Gastroesophageal sphincter (tissue), 4 donors: ENCODE measurements around the gene RPLP2. TPM values are rescaled to one million over a fixed set of nuclear protein-coding genes. Genes with fewer than 3 reads are reported as not detected.

ENCODE experiments used
- ATAC-seq: fragments of 150-250 bp; one replicate; pipeline ENCODE4 v1.9.1; 2016; ENCODE audit warnings: mild to moderate bottlenecking, moderate library complexity
- H3K27ac ChIP-seq, 4 donors: fragments of 200-600 bp; sonication (generic) in 3 of 4; 1 replicate in 3 of 4; 2 replicates in 1 of 4; pipeline ENCODE4 v1.5.1; 2016 to 2019
- H3K27me3 ChIP-seq: fragments of 200-600 bp; sonication (generic); one replicate; pipeline ENCODE4 v1.5.1; 2019
- H3K36me3 ChIP-seq, 2 donors: fragments of 200-600 bp; sonication (generic); one replicate each; pipeline ENCODE4 v1.5.1; 2019; ENCODE audit warnings: control low read depth in 1 of 2
- H3K4me1 ChIP-seq, 3 donors: fragments of 200-600 bp; sonication (generic); 1 replicate in 2 of 3; 2 replicates in 1 of 3; pipeline ENCODE4 v1.5.1; 2016 to 2019; ENCODE audit warnings: control low read depth in 2 of 3
- H3K4me3 ChIP-seq, 2 donors: fragments of 200-600 bp; sonication (generic); one replicate each; pipeline ENCODE4 v1.5.1; 2019; ENCODE audit warnings: mild to moderate bottlenecking in 1 of 2, moderate library complexity in 1 of 2
- H3K9me3 ChIP-seq, 3 donors: fragments of 200-600 bp; sonication (generic); one replicate each; pipeline ENCODE4 v1.5.1; 2017 to 2019; ENCODE audit warnings: control low read depth in 2 of 3
- CTCF ChIP-seq, 4 experiments: fragments of 200-600 bp in 2 of 4; fragments of 450-650 bp in 2 of 4; sonication (generic) in 1 of 4; IDR thresholded peaks; one replicate each; pipeline ENCODE4 v1.5.1; 2017 to 2019; ENCODE audit warnings: antibody characterized with exemption in 4 of 4, mild to moderate bottlenecking in 2 of 4, moderate library complexity in 2 of 4
- EP300 ChIP-seq: sonication (generic); formaldehyde crosslinking; IDR thresholded peaks from one replicate; pipeline ENCODE4 v1.6.1; 2017; ENCODE audit warnings: antibody characterized with exemption, mild to moderate bottlenecking
- POLR2A ChIP-seq, 2 donors: fragments of 450-650 bp; IDR thresholded peaks; one replicate each; pipeline ENCODE4 v1.6.1; 2017; ENCODE audit warnings: antibody characterized with exemption in 2 of 2, mild to moderate bottlenecking in 2 of 2, moderate library complexity in 1 of 2
- POLR2AphosphoS5 ChIP-seq: sonication (generic); formaldehyde crosslinking; IDR thresholded peaks from one replicate; pipeline ENCODE4 v1.6.1; 2017; ENCODE audit warnings: antibody characterized with exemption
- WGBS, 2 donors: methylation state at CpG; one replicate each; pipeline ENCODE4 v1.1.5; 2018; ENCODE audit warnings: low coverage in 1 of 2; 5-methylcytosine and 5-hydroxymethylcytosine counted together
- total RNA-seq, 4 donors: library from RNA; depleted of rRNA; stranded (reverse); fragments of >200 nt; gene quantifications; one replicate each; pipeline ENCODE4 v1.1.0, GENCODE V29; 2016

RPLP2 gene
- total RNA-seq, 4 donors from 2014 or later, result 165 to 880 (median 462) TPM

- Histone ChIP-seq H3K27me3 (peaks cover 42% of the 10 kb centered on the region), H3K4me1 (peaks cover 0 to 55% (median 23%) of the 10 kb centered on the region in 3 donors), H3K9me3 (no peaks in the 10 kb centered on the region), H3K27ac (no peak overlapping the region), H3K4me3 (no peak overlapping the region), H3K36me3 (peaks cover 0 to 35% of the 10 kb centered on the region in 2 donors)
- TF ChIP-seq POLR2A (IDR thresholded peaks at IDR 0.05), result no peak
- no CpG with 5 or more reads among the region's 49 CpGs for WGBS, 2 donors
- no peak for ATAC-seq
Measured at GRCh38 chr11:791658-792534, 17.9 kb upstream of the RPLP2 start.

DNA sequence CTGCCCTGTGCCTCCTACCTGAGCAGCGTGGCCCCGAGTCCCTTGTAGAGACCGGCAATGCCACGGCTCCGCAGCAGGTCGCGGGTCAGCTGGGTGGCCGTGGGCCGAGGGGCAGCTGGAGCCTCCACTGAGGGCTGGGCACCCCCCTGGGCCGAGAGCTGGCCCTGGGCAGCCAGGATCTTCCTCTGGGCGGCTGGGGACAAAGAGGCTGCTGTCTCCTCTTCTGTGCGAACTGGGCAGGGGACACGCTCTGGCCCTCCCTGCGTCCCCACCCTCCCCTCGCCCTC, 17.3 kb upstream of the RPLP2 start:
- H3K27me3 ChIP-seq, result peaks cover 41% of the 10 kb centered on the region
- TF ChIP-seq POLR2A (IDR thresholded peaks at IDR 0.05), result no peak
- no peak for TF ChIP-seq POLR2AphosphoS5
- TF ChIP-seq EP300, result no peak
- no peak for TF ChIP-seq CTCF (IDR thresholded peaks at IDR 0.05)
- H3K36me3 ChIP-seq, result peaks cover 0 to 35% of the 10 kb centered on the region in 2 donors
- no peak for ATAC-seq
- H3K4me3 ChIP-seq, result no peak overlapping the region
- peaks cover 0 to 61% (median 26%) of the 10 kb centered on the region in 3 donors for H3K4me1 ChIP-seq
- no peaks in the 10 kb centered on the region for H3K9me3 ChIP-seq
- no peak overlapping the region for H3K27ac ChIP-seq
- WGBS, 2 donors, result 100% methylated on average over 1 of the region's 15 CpGs; no CpG with 5 or more reads in 1 of the 2 donors

DNA sequence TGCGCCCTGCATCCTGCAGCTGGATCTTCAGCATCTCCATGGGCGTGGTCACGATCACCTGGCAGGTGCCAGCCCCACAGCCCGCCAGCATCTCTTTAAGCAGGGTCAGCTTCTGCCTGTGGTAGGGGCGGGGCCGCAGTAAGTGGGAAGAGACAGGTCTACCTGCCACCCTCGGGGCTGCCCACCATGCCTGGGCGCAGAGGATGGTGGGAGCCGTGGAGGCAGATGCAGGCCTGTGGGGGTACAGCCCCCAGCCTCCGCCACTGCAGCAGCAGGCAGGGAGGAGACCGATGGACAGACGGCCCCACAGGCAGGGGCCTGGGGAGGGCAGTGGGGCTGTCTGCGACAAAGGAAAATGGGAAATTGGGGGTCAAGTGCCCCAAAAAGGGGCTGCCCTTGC, 16.9 kb upstream of the RPLP2 start:
- Histone ChIP-seq H3K4me3 (no peak overlapping the region), H3K27ac (no peak overlapping the region), H3K9me3 (no peaks in the 10 kb centered on the region), H3K36me3 (peaks cover 0 to 35% of the 10 kb centered on the region in 2 donors), H3K4me1 (peaks cover 0 to 65% (median 26%) of the 10 kb centered on the region in 3 donors), H3K27me3 (peaks cover 38% of the 10 kb centered on the region)
- TF ChIP-seq POLR2A (IDR thresholded peaks at IDR 0.05) (no peak), EP300 (no peak), POLR2AphosphoS5 (no peak), CTCF (IDR thresholded peaks at IDR 0.05) (no peak)
- no peak for ATAC-seq
- 60 to 80% methylated on average over 1 of the region's 13 CpGs for WGBS, 2 donors

DNA sequence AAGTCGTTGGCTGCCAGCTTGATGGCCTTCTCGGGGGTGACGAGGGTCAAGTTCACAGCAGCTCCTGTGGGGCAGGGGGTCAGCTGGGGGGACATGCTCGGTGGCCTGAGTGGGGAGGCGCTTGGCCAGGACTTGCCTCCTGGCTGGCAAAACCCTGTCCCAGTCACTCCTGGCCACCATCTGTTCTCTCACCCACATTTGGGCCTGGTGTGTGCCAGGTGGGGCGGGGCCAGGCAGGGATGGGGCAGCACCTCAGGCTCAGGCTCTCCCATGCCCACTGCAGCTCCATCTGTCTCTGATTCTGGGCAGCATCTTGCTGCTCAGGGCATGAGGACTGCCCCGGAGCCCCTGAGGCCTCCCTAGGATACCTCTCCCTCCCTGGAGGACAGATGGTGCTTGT, 16.2 kb upstream of the RPLP2 start:
- peaks cover 31% of the 10 kb centered on the region for H3K27me3 ChIP-seq
- H3K27ac ChIP-seq, result no peak overlapping the region
- no peak overlapping the region for H3K4me3 ChIP-seq
- peaks cover 0 to 35% of the 10 kb centered on the region in 2 donors for H3K36me3 ChIP-seq
- H3K4me1 ChIP-seq, result peaks cover 0 to 72% (median 26%) of the 10 kb centered on the region in 3 donors
- no peak for ATAC-seq
- no CpG with 5 or more reads among the region's 7 CpGs for WGBS, 2 donors
- no peaks in the 10 kb centered on the region for H3K9me3 ChIP-seq
- no peak for TF ChIP-seq EP300
- TF ChIP-seq POLR2AphosphoS5, result no peak
- no peak for TF ChIP-seq POLR2A (IDR thresholded peaks at IDR 0.05)
- TF ChIP-seq CTCF (IDR thresholded peaks at IDR 0.05), result no peak

- Histone ChIP-seq H3K36me3 (peaks cover 0 to 39% of the 10 kb centered on the region in 2 donors), H3K4me3 (no peak overlapping the region), H3K4me1 (peaks cover 0 to 72% (median 26%) of the 10 kb centered on the region in 3 donors), H3K27me3 (peaks cover 25% of the 10 kb centered on the region), H3K27ac (no peak overlapping the region), H3K9me3 (no peaks in the 10 kb centered on the region)
- 91% methylated on average over 5 of the region's 31 CpGs; no CpG with 5 or more reads in 1 of the 2 donors for WGBS, 2 donors
- TF ChIP-seq CTCF (IDR thresholded peaks at IDR 0.05) (no peak), EP300 (no peak), POLR2A (IDR thresholded peaks at IDR 0.05) (no peak), POLR2AphosphoS5 (no peak)
- no peak for ATAC-seq
Measured at GRCh38 chr11:794013-794765, 15.6 kb upstream of the RPLP2 start.
